Keratinocyte (primary cell): ENCODE data around the gene ZNF709. TPM values are rescaled to one million over a fixed set of nuclear protein-coding genes. Genes with fewer than 3 reads are reported as not detected.

Experiments
- DNase-seq: peaks from one replicate; pipeline ENCODE4 v3.0.0-alpha.2; 2011; ENCODE audit warnings: low read depth, missing footprints, low spot score
- FAIRE-seq: peaks from 2 replicates; lab custom pipeline; 2011; peaks lifted over from hg19 to GRCh38; lab: Jason Lieb, UNC
- H2AFZ ChIP-seq: 2 replicates; pipeline ENCODE4 v1.6.0; 2012; ENCODE audit warnings: low read length, control low read depth, inconsistent platforms; ENCODE audit not compliant: control insufficient read depth
- H3K27ac ChIP-seq: 2 replicates; pipeline ENCODE4 v1.5.1; 2011; ENCODE audit warnings: low read length; ENCODE audit not compliant: control insufficient read depth, insufficient read depth
- H3K27me3 ChIP-seq: 3 replicates; pipeline ENCODE4 v1.6.0; 2011; ENCODE audit warnings: low read length; ENCODE audit not compliant: control insufficient read depth, insufficient read depth; ENCODE audit errors: extremely low read depth
- H3K36me3 ChIP-seq, 2 experiments: 2 replicates in 1 of 2; 3 replicates in 1 of 2; pipeline ENCODE4 v1.5.1; 2011; ENCODE audit warnings: low read length in 2 of 2, mild to moderate bottlenecking in 1 of 2; ENCODE audit not compliant: control insufficient read depth in 2 of 2, insufficient read depth in 2 of 2; ENCODE audit errors: extremely low read depth in 1 of 2
- H3K4me1 ChIP-seq: 3 replicates; pipeline ENCODE4 v1.5.1; 2011; ENCODE audit warnings: low read length; ENCODE audit not compliant: control insufficient read depth, insufficient read depth; ENCODE audit errors: extremely low read depth
- H3K4me2 ChIP-seq: 3 replicates; pipeline ENCODE4 v1.6.0; 2011; ENCODE audit warnings: low read depth, low read length; ENCODE audit not compliant: control insufficient read depth, insufficient read depth; ENCODE audit errors: extremely low read depth
- H3K4me3 ChIP-seq, 3 experiments: fragments of 200-600 bp in 1 of 3; sonication (generic) in 1 of 3; 2 replicates in 2 of 3; 3 replicates in 1 of 3; pipeline ENCODE4 v1.5.1; 2011 to 2016; ENCODE audit warnings: low read length in 3 of 3, mild to moderate bottlenecking in 3 of 3, control low read depth in 2 of 3, inconsistent platforms in 1 of 3, low read depth in 1 of 3, mixed read lengths in 1 of 3, mixed run types in 1 of 3, moderate library complexity in 1 of 3; ENCODE audit not compliant: control insufficient read depth in 2 of 3, insufficient read depth in 2 of 3; ENCODE audit errors: extremely low read depth in 1 of 3
- H3K79me2 ChIP-seq: 2 replicates; pipeline ENCODE4 v1.6.0; 2012; ENCODE audit warnings: low read length; ENCODE audit not compliant: control insufficient read depth, insufficient read depth
- H3K9ac ChIP-seq: 3 replicates; pipeline ENCODE4 v1.6.0; 2011; ENCODE audit warnings: low read length; ENCODE audit not compliant: control insufficient read depth, insufficient read depth; ENCODE audit errors: extremely low read depth
- H3K9me1 ChIP-seq: 3 replicates; pipeline ENCODE4 v1.6.0; 2011; ENCODE audit warnings: low read length; ENCODE audit not compliant: control insufficient read depth, insufficient read depth; ENCODE audit errors: extremely low read depth
- H3K9me3 ChIP-seq: 2 replicates; pipeline ENCODE4 v1.5.1; 2012; ENCODE audit warnings: low read depth, low read length; ENCODE audit not compliant: control insufficient read depth
- H4K20me1 ChIP-seq: 3 replicates; pipeline ENCODE4 v1.6.0; 2011; ENCODE audit warnings: low read length; ENCODE audit not compliant: control insufficient read depth, insufficient read depth; ENCODE audit errors: extremely low read depth
- CTCF ChIP-seq, 3 experiments: IDR thresholded peaks in 1 of 3; conservative IDR thresholded peaks in 1 of 3; optimal IDR thresholded peaks in 1 of 3; 2 replicates in 2 of 3; 3 replicates in 1 of 3; pipeline versions ENCODE3 to v1.5.1; 2011; ENCODE audit warnings: low read length in 3 of 3, mild to moderate bottlenecking in 3 of 3, moderate library complexity in 2 of 3, control low read depth in 1 of 3, inconsistent platforms in 1 of 3; ENCODE audit not compliant: insufficient read depth in 2 of 3; ENCODE audit errors: extremely low read depth in 1 of 3
- EZH2 ChIP-seq: IDR thresholded peaks from one replicate; pipeline ENCODE4 v1.6.1; 2012; ENCODE audit warnings: inconsistent platforms, mild to moderate bottlenecking, low read length, moderate library complexity
- dilution Hi-C: fragments of 300-500 bp; cut with MboI; formaldehyde crosslinking; loops from one replicate; pipeline ENCODE4 v1.7.0; 2020; ENCODE audit warnings: low sequenced_read_pairs; ENCODE audit not compliant: extremely low pct_ligation_motif_present
- polyA plus RNA-seq, 5 experiments: library from polyadenylated mRNA; depleted of rRNA in 3 of 5; stranded (reverse) in 3 of 5; stranded (forward) in 1 of 5; unstranded in 1 of 5; fragments of >200 nt; gene quantifications; 1 replicate in 1 of 5; 2 replicates in 3 of 5; 3 replicates in 1 of 5; pipeline versions ENCODE4 v1.2.1 to v1.2.3, GENCODE V29; 2011 to 2012; ENCODE audit warnings: missing spikeins in 2 of 5, low read depth in 1 of 5, low replicate concordance in 1 of 5

Gene ZNF709
- polyA plus RNA-seq, 1 donor (not counting 4 experiments of a cell fraction or from before 2014, with no cell fraction given), result 0.98 TPM

- H3K36me3 ChIP-seq, result no peaks in the 10 kb centered on the region
- no peak overlapping the region for H3K9ac ChIP-seq
- no peaks in the 10 kb centered on the region for H3K9me1 ChIP-seq
- no peaks in the 10 kb centered on the region for H4K20me1 ChIP-seq
- no peak overlapping the region for H3K27ac ChIP-seq
- dilution Hi-C loops, result no loop called here
- no peak for FAIRE-seq
- no peak for TF ChIP-seq CTCF (optimal IDR thresholded peaks at IDR 0.05 in 1 of 3, IDR thresholded peaks at IDR 0.05 in 1 of 3, conservative IDR thresholded peaks at IDR 0.05 in 1 of 3; ENCODE audit: extremely low read depth in 1 of 3, insufficient read depth in 2 of 3, low read length in 3 of 3)
- TF ChIP-seq EZH2, result no peak
- H3K4me1 ChIP-seq, result peaks cover 6% of the 10 kb centered on the region
- no peak overlapping the region for H3K4me2 ChIP-seq
- peaks cover 5% of the 10 kb centered on the region for H3K79me2 ChIP-seq
- H3K27me3 ChIP-seq, result no peaks in the 10 kb centered on the region
- DNase-seq, result no peak
- no peak overlapping the region for H2AFZ ChIP-seq
- no peak overlapping the region for H3K4me3 ChIP-seq
- H3K9me3 ChIP-seq, result no peaks in the 10 kb centered on the region
Observed at GRCh38 chr19:12482509-12482886, 2.1 kb downstream of the ZNF709 start.

GRCh38 chr19:12481781-12482508, 2.7 kb downstream of the ZNF709 start:
- DNase-seq (no peak), FAIRE-seq (no peak)
- Histone ChIP-seq H3K9me1 (no peaks in the 10 kb centered on the region), H3K4me1 (peaks cover 6% of the 10 kb centered on the region), H4K20me1 (no peaks in the 10 kb centered on the region), H2AFZ (no peak overlapping the region), H3K27ac (no peak overlapping the region), H3K36me3 (no peaks in the 10 kb centered on the region), H3K9ac (no peak overlapping the region), H3K4me2 (no peak overlapping the region), H3K9me3 (no peaks in the 10 kb centered on the region), H3K79me2 (peaks cover 5% of the 10 kb centered on the region), H3K4me3 (no peak overlapping the region), H3K27me3 (no peaks in the 10 kb centered on the region)
- TF ChIP-seq CTCF (optimal IDR thresholded peaks at IDR 0.05 in 1 of 3, IDR thresholded peaks at IDR 0.05 in 1 of 3, conservative IDR thresholded peaks at IDR 0.05 in 1 of 3; ENCODE audit: extremely low read depth in 1 of 3, insufficient read depth in 2 of 3, low read length in 3 of 3), result no peak
- TF ChIP-seq EZH2, result no peak
- dilution Hi-C loops, result no loop called here
